Measurements from ENCODE around the gene ARHGEF4.

ARHGEF4 gene

GRCh38 chr2:130966775-130967490 is 130.2 kb downstream of the ARHGEF4 start:
- H3K4me2 ChIP-seq (ENCODE audit: low read depth, low read length, poor library complexity, severe bottlenecking), result no peak overlapping the region
- peaks cover 7% of the 10 kb centered on the region for H3K4me1 ChIP-seq (ENCODE audit: insufficient read depth, low read length, poor library complexity, severe bottlenecking)
- no peaks in the 10 kb centered on the region for H3K9me3 ChIP-seq (ENCODE audit: insufficient read depth, low read depth, low read length)
- H3K36me3 ChIP-seq (ENCODE audit: insufficient read depth, low read length), result no peaks in the 10 kb centered on the region
- H4K20me1 ChIP-seq (ENCODE audit: insufficient read depth, low read length, poor library complexity, severe bottlenecking), result no peaks in the 10 kb centered on the region
- H2AFZ ChIP-seq (ENCODE audit: low read length), result no peak overlapping the region
- H3K27me3 ChIP-seq (ENCODE audit: insufficient read depth, low read length, poor library complexity, severe bottlenecking), result no peaks in the 10 kb centered on the region
- no peak overlapping the region for H3K9ac ChIP-seq (ENCODE audit: low read depth, low read length, poor library complexity, severe bottlenecking)
- TF ChIP-seq CTCF (conservative IDR thresholded peaks at IDR 0.05; ENCODE audit: low read length) (no peak), EZH2phosphoT487 (IDR thresholded peaks at IDR 0.05; ENCODE audit: borderline replicate concordance) (no peak)
- H3K4me3 ChIP-seq (ENCODE audit: low read length, poor library complexity, severe bottlenecking), result no peak overlapping the region
- H3K9me2 ChIP-seq (replicated peaks; ENCODE audit: low read depth, low read length), result no peaks in the 10 kb centered on the region
- H3K79me2 ChIP-seq (ENCODE audit: insufficient read depth, low read length), result no peaks in the 10 kb centered on the region
- no peaks in the 10 kb centered on the region for H3F3A ChIP-seq (ENCODE audit: low read depth)

- H3K9ac ChIP-seq (ENCODE audit: low read depth, low read length, poor library complexity, severe bottlenecking), result no peak overlapping the region
- H3K4me1 ChIP-seq (ENCODE audit: insufficient read depth, low read length, poor library complexity, severe bottlenecking), result peaks cover 7% of the 10 kb centered on the region
- H3K27me3 ChIP-seq (ENCODE audit: insufficient read depth, low read length, poor library complexity, severe bottlenecking), result no peaks in the 10 kb centered on the region
- H3K4me3 ChIP-seq (ENCODE audit: low read length, poor library complexity, severe bottlenecking), result no peak overlapping the region
- H3K36me3 ChIP-seq (ENCODE audit: insufficient read depth, low read length), result no peaks in the 10 kb centered on the region
- no peak overlapping the region for H3K4me2 ChIP-seq (ENCODE audit: low read depth, low read length, poor library complexity, severe bottlenecking)
- H2AFZ ChIP-seq (ENCODE audit: low read length), result no peak overlapping the region
- no peaks in the 10 kb centered on the region for H4K20me1 ChIP-seq (ENCODE audit: insufficient read depth, low read length, poor library complexity, severe bottlenecking)
- no peaks in the 10 kb centered on the region for H3K9me2 ChIP-seq (replicated peaks; ENCODE audit: low read depth, low read length)
- TF ChIP-seq EZH2phosphoT487 (IDR thresholded peaks at IDR 0.05; ENCODE audit: borderline replicate concordance) (no peak), CTCF (conservative IDR thresholded peaks at IDR 0.05; ENCODE audit: low read length) (no peak)
- no peaks in the 10 kb centered on the region for H3F3A ChIP-seq (ENCODE audit: low read depth)
- peaks cover 2% of the 10 kb centered on the region; the same call in 1 of the 2 replicates for H3K9me3 ChIP-seq (ENCODE audit: insufficient read depth, low read depth, low read length)
- H3K79me2 ChIP-seq (ENCODE audit: insufficient read depth, low read length), result no peaks in the 10 kb centered on the region
Measured at GRCh38 chr2:130972410-130972809, 135.7 kb downstream of the ARHGEF4 start.

- no peaks in the 10 kb centered on the region for H3K36me3 ChIP-seq (ENCODE audit: insufficient read depth, low read length)
- H3K27me3 ChIP-seq (ENCODE audit: insufficient read depth, low read length, poor library complexity, severe bottlenecking), result no peaks in the 10 kb centered on the region
- H3K4me2 ChIP-seq (ENCODE audit: low read depth, low read length, poor library complexity, severe bottlenecking), result no peak overlapping the region
- no peak overlapping the region for H2AFZ ChIP-seq (ENCODE audit: low read length)
- no peaks in the 10 kb centered on the region for H4K20me1 ChIP-seq (ENCODE audit: insufficient read depth, low read length, poor library complexity, severe bottlenecking)
- H3K79me2 ChIP-seq (ENCODE audit: insufficient read depth, low read length), result no peaks in the 10 kb centered on the region
- no peak overlapping the region for H3K4me3 ChIP-seq (ENCODE audit: low read length, poor library complexity, severe bottlenecking)
- peaks cover 8% of the 10 kb centered on the region; the same call in 1 of the 2 replicates for H3K9me3 ChIP-seq (ENCODE audit: insufficient read depth, low read depth, low read length)
- H3K9me2 ChIP-seq (replicated peaks; ENCODE audit: low read depth, low read length), result no peaks in the 10 kb centered on the region
- H3F3A ChIP-seq (ENCODE audit: low read depth), result no peaks in the 10 kb centered on the region
- H3K9ac ChIP-seq (ENCODE audit: low read depth, low read length, poor library complexity, severe bottlenecking), result no peak overlapping the region
- no peaks in the 10 kb centered on the region for H3K4me1 ChIP-seq (ENCODE audit: insufficient read depth, low read length, poor library complexity, severe bottlenecking)
- no peak for TF ChIP-seq CTCF (conservative IDR thresholded peaks at IDR 0.05; ENCODE audit: low read length)
- no peak for TF ChIP-seq EZH2phosphoT487 (IDR thresholded peaks at IDR 0.05; ENCODE audit: borderline replicate concordance)
Measured at GRCh38 chr2:130975729-130976128, 139.0 kb downstream of the ARHGEF4 start.

Data from Loucy (cell line).